NT2/D1 (cell line): ENCODE data around the gene ARHGEF18.

Source experiments
- SUZ12 ChIP-seq: IDR thresholded peaks from 2 replicates; pipeline ENCODE4 v1.6.1; 2011; ENCODE audit not compliant: insufficient read length, insufficient read depth; ENCODE audit errors: extremely low read depth
- ZNF274 ChIP-seq: IDR thresholded peaks from 2 replicates; pipeline ENCODE4 v1.6.1; 2011; ENCODE audit warnings: mild to moderate bottlenecking, low read depth, low read length

DNA sequence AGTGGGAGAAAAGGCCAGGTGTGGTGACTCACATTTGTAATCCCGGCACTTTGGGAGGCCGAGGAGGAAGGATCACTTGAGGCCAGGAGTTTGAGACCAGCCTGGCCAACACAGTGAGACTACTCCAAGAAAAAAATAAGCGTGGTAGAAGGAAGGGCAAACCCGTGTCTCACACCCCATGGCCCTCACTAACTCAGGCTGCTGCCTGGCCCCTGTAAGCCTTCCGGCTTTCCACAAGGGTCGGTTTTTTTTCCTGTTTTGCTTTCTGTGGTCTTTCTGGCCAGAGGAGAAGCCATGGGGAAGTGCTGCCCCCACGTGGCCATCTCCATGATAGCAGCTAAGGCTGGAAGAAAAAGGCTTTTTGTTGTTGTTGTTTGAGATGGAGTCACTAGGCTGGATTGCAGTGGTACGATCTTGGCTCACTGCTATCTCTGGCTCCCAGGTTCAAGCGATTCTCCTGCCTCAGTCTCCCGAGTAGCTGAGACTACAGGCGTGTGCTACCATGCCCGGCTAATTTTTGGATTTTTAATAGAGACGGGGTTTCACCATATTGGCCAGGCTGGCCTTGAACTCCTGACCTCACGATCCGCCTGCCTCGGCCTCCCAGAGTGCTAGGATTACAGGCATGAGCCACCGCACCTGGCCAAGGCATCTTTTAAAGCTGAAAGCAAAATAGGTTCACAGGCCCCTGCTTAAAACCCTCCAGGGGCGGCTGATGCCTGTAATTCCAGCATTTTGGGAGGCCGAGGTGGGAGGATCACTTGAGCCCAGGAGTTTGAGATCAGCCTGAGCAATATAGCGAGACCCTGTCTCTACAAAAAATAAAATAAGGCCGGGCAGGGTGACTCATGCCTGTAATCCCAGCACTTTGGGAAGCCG, 7.5 kb upstream of the ARHGEF18 start:
- TF ChIP-seq ZNF274: no peak
- TF ChIP-seq SUZ12: no peak
